HEK293T (cell line): Measurements from ENCODE around the gene NAALADL2.

ENCODE experiments used
- NFRKB ChIP-seq: fragments of 450-650 bp; IDR thresholded peaks from 2 replicates; pipeline ENCODE4 v1.6.1; 2016; ENCODE audit warnings: mild to moderate bottlenecking, moderate library complexity
- SUZ12 ChIP-seq: fragments of 450-650 bp; IDR thresholded peaks from 2 replicates; pipeline ENCODE4 v1.6.1; 2016; ENCODE audit warnings: mild to moderate bottlenecking
- TARDBP ChIP-seq: fragments of 450-650 bp; IDR thresholded peaks from 2 replicates; pipeline ENCODE4 v1.6.1; 2016

DNA sequence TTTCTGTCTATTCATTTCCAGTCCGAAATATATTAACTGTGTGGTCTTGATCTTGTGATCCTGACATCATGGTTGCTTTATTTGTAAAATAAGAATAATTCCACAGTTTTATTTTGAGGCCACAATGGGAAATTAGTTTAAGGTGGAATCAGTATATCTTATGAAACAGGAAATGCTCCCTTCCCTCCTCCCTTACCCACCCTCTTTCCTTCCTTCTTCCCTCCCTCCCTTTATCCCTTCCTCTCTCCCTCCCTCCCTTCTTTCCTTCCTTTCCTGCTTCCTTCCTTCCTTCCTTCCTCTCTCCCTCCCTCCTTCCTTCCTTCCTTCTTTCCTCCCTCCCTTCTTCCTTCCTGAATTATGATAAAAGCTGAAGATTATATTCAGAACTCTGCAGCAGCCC is 452.3 kb downstream of the NAALADL2 start:
- TF ChIP-seq TARDBP (no peak), SUZ12 (no peak), NFRKB (no peak)
